ENCODE results near the gene FBN1. TPM values are rescaled to one million over a fixed set of nuclear protein-coding genes. Genes with fewer than 3 reads are reported as not detected.

Gene FBN1
- total RNA-seq, 1 donor from 2014 or later: 54.0 TPM

GRCh38 chr15:48619446-48619845 lies 26.1 kb downstream of the FBN1 start:
- TF ChIP-seq CTCF (IDR thresholded peaks at IDR 0.05; ENCODE audit: unreplicated experiment): no peak
- no peaks in the 10 kb centered on the region for H3K9me3 Mint-ChIP-seq (ENCODE audit: unreplicated experiment)

GRCh38 chr15:48617619-48618018 lies 27.9 kb downstream of the FBN1 start:
- Mint-ChIP-seq H3K36me3 (ENCODE audit: low read depth, unreplicated experiment) (no peaks in the 10 kb centered on the region), H3K27ac (ENCODE audit: unreplicated experiment) (no peak overlapping the region), H3K4me3 (ENCODE audit: unreplicated experiment) (no peak overlapping the region), H3K9me3 (ENCODE audit: unreplicated experiment) (no peaks in the 10 kb centered on the region), H3K4me1 (ENCODE audit: unreplicated experiment) (peaks cover 7% of the 10 kb centered on the region), H3K27me3 (ENCODE audit: unreplicated experiment) (no peaks in the 10 kb centered on the region)
- no peak for DNase-seq (ENCODE audit: low spot score)
- no peak for TF ChIP-seq CTCF (IDR thresholded peaks at IDR 0.05; ENCODE audit: unreplicated experiment)

More at GRCh38 chr15:48619446-48619845, 26.1 kb downstream of the FBN1 start:
- Mint-ChIP-seq H3K27me3 (ENCODE audit: unreplicated experiment) (no peaks in the 10 kb centered on the region), H3K4me3 (ENCODE audit: unreplicated experiment) (no peak overlapping the region), H3K27ac (ENCODE audit: unreplicated experiment) (no peak overlapping the region), H3K4me1 (ENCODE audit: unreplicated experiment) (peaks cover 7% of the 10 kb centered on the region), H3K36me3 (ENCODE audit: low read depth, unreplicated experiment) (no peaks in the 10 kb centered on the region)
- DNase-seq (ENCODE audit: low spot score): no peak

GRCh38 chr15:48616216-48616615 lies 29.3 kb downstream of the FBN1 start:
- TF ChIP-seq CTCF (IDR thresholded peaks at IDR 0.05; ENCODE audit: unreplicated experiment): no peak
- H3K36me3 Mint-ChIP-seq (ENCODE audit: low read depth, unreplicated experiment): no peaks in the 10 kb centered on the region
- no peak overlapping the region for H3K27ac Mint-ChIP-seq (ENCODE audit: unreplicated experiment)

GRCh38 chr15:48614051-48614450 lies 31.5 kb downstream of the FBN1 start:
- DNase-seq (ENCODE audit: low spot score): no peak
- Mint-ChIP-seq H3K4me3 (ENCODE audit: unreplicated experiment) (no peak overlapping the region), H3K27ac (ENCODE audit: unreplicated experiment) (no peak overlapping the region), H3K36me3 (ENCODE audit: low read depth, unreplicated experiment) (peaks cover 2% of the 10 kb centered on the region), H3K27me3 (ENCODE audit: unreplicated experiment) (no peaks in the 10 kb centered on the region), H3K9me3 (ENCODE audit: unreplicated experiment) (no peaks in the 10 kb centered on the region), H3K4me1 (ENCODE audit: unreplicated experiment) (peaks cover 3% of the 10 kb centered on the region)
- TF ChIP-seq CTCF (IDR thresholded peaks at IDR 0.05; ENCODE audit: unreplicated experiment): no peak

More at GRCh38 chr15:48616216-48616615, 29.3 kb downstream of the FBN1 start:
- H3K27me3 Mint-ChIP-seq (ENCODE audit: unreplicated experiment): no peaks in the 10 kb centered on the region
- H3K9me3 Mint-ChIP-seq (ENCODE audit: unreplicated experiment): no peaks in the 10 kb centered on the region
- peaks cover 7% of the 10 kb centered on the region for H3K4me1 Mint-ChIP-seq (ENCODE audit: unreplicated experiment)
- DNase-seq (ENCODE audit: low spot score): no peak
- no peak overlapping the region for H3K4me3 Mint-ChIP-seq (ENCODE audit: unreplicated experiment)

- Mint-ChIP-seq H3K36me3 (ENCODE audit: low read depth, unreplicated experiment) (peaks cover 17% of the 10 kb centered on the region), H3K4me3 (ENCODE audit: unreplicated experiment) (no peak overlapping the region), H3K27ac (ENCODE audit: unreplicated experiment) (no peak overlapping the region), H3K27me3 (ENCODE audit: unreplicated experiment) (no peaks in the 10 kb centered on the region), H3K4me1 (ENCODE audit: unreplicated experiment) (peaks cover 2% of the 10 kb centered on the region), H3K9me3 (ENCODE audit: unreplicated experiment) (no peaks in the 10 kb centered on the region)
- no peak for DNase-seq (ENCODE audit: low spot score)
- no peak for TF ChIP-seq CTCF (IDR thresholded peaks at IDR 0.05; ENCODE audit: unreplicated experiment)
Measured at GRCh38 chr15:48609486-48609885, 36.0 kb downstream of the FBN1 start.
